Neural progenitor cell (in vitro differentiated cells): ENCODE data around the gene SYNC.

Experiments used
- CTCF ChIP-seq: fragments of 200-600 bp; sonication (generic); IDR thresholded peaks from 2 replicates; pipeline ENCODE4 v1.5.1; 2017; ENCODE audit warnings: antibody characterized with exemption, mild to moderate bottlenecking
- EZH2 ChIP-seq: fragments of 200-600 bp; sonication (generic); IDR thresholded peaks from 2 replicates; pipeline ENCODE4 v1.6.1; 2017; ENCODE audit warnings: antibody characterized with exemption, mild to moderate bottlenecking, moderate library complexity
- EZH2phosphoT487 ChIP-seq: fragments of 200-600 bp; sonication (generic); IDR thresholded peaks from 2 replicates; pipeline ENCODE4 v1.6.1; 2017; ENCODE audit warnings: antibody characterized with exemption

GRCh38 chr1:32666901-32667566 lies 35.5 kb downstream of the SYNC start:
- TF ChIP-seq CTCF (no peak), EZH2 (no peak), EZH2phosphoT487 (no peak)
